Heart right ventricle (tissue), 16 donors: Measurements from ENCODE around the gene DUSP3. TPM values are rescaled to one million over a fixed set of nuclear protein-coding genes. Genes with fewer than 3 reads are reported as not detected.

Experiments used
- ATAC-seq, 8 donors: fragments of 200-7000 bp; cut with Tn5 transposase; one replicate each; pipeline ENCODE4 v1.9.1; 2020; ENCODE audit warnings: mild to moderate bottlenecking in 8 of 8, moderate library complexity in 8 of 8, moderate number of reproducible peaks in 1 of 8
- DNase-seq, 2 donors: peaks; one replicate each; pipeline ENCODE4 v3.0.0-alpha.2; 2020
- H3K27ac ChIP-seq, 10 donors: fragments of 200-600 bp; sonication (generic) in 2 of 10; one replicate each; pipeline versions ENCODE4 v1.5.0 to v1.8.0; 2020 to 2022; ENCODE audit warnings: mild to moderate bottlenecking in 3 of 10
- H3K27me3 ChIP-seq, 7 donors: fragments of 200-600 bp; one replicate each; pipeline ENCODE4 v1.8.0; 2021 to 2022; ENCODE audit warnings: mild to moderate bottlenecking in 2 of 7
- H3K36me3 ChIP-seq, 9 donors: fragments of 200-600 bp; sonication (generic) in 1 of 9; one replicate each; pipeline versions ENCODE4 v1.5.0 to v1.8.0; 2020 to 2022; ENCODE audit warnings: mild to moderate bottlenecking in 2 of 9
- H3K4me1 ChIP-seq, 9 donors: fragments of 200-600 bp; sonication (generic) in 1 of 9; one replicate each; pipeline versions ENCODE4 v1.5.0 to v1.8.0; 2020 to 2022; ENCODE audit warnings: mild to moderate bottlenecking in 4 of 9
- H3K4me3 ChIP-seq, 10 donors: fragments of 200-600 bp; sonication (generic) in 2 of 10; one replicate each; pipeline versions ENCODE4 v1.5.0 to v1.8.0; 2020 to 2022; ENCODE audit warnings: mild to moderate bottlenecking in 7 of 10, moderate library complexity in 2 of 10
- H3K9me3 ChIP-seq, 11 donors: fragments of 200-600 bp in 10 of 11; sonication (generic) in 2 of 11; one replicate each; pipeline versions ENCODE4 v1.5.0 to v1.8.0; 2013 to 2022; ENCODE audit warnings: mild to moderate bottlenecking in 2 of 11, control low read depth in 1 of 11, moderate library complexity in 1 of 11
- WGBS, 2 donors: extraction: QIAGEN DNeasy Blood & Tissue Kit; methylation state at CpG; one replicate each; pipeline ENCODE4 v1.1.7; 2013; ENCODE audit warnings: inconsistent platforms in 1 of 2; 5-methylcytosine and 5-hydroxymethylcytosine counted together
- intact Hi-C, 10 donors: fragments of 100-400 bp; cut with DNase I; formaldehyde crosslinking; loops; one replicate each; pipeline versions ENCODE4 v1.11.1 to v1.14.2; 2022
- polyA plus RNA-seq, 2 donors: library from polyadenylated mRNA; stranded (reverse); fragments of 200-250 nt; gene quantifications; one replicate each; pipeline ENCODE4 v1.2.3, GENCODE V29; 2013
- total RNA-seq, 10 donors: library from RNA; stranded (reverse); fragmentation: NEBNext Ultra II Directional in 3 of 10; extraction: Animal tissue kit (Norgen Biotek cat#: 25700) in 3 of 10; gene quantifications; one replicate each; pipeline versions ENCODE4 v1.2.1 to v1.2.4, GENCODE V29; 2021 to 2023
- TF ChIP-seq, protein P1 (sequence below), 9 donors: fragments of 200-600 bp; sonication (generic) in 2 of 9; IDR thresholded peaks; one replicate each; pipeline versions ENCODE4 v1.5.0 to v1.8.0; 2021 to 2022; ENCODE audit warnings: antibody characterized with exemption in 9 of 9, mild to moderate bottlenecking in 5 of 9, moderate library complexity in 1 of 9
- donor health status: Arrhythmogenic right ventricular cardiomyopathy.
- donor health status: ischemic (EF 13 %, LVEDD 7.1; RV severe dilation, severe dysfunction).
- donor health status: healthy with polysubstance abuse.
- donor health status: DM: no; HTN: yes; CAD: no.
- donor health status: DM: no; HTN: no; CAD: no.
- donor health status: ischemic (EF 25% LVEDD 6.9; RV normal size, moderate dysfunction).
- donor health status: ischemic (EF 25% LVEDD 5.7; RV mildly dilated, moderate dysfunction).
- donor health status: healthy.
- donor health status: DM: yes; HTN: yes; CAD: no.
- donor health status: Ischemic cardiomyopathy.
- donor health status: ischemic (EF 35%, LVEDD 5.7; RV mildly dilated, moderate dysfunction).
- donor health status: nonischemic (EF 11% LVEDD 7.7; RV severe dilation, severe dysfunction).
- donor health status: DM: yes; HTN: yes; CAD: no.
- donor health status: PGD.
- donor health status: ischemic (EF 29% LVEDD 5.4; RV normal size, mild dysfunction).
- donor health status: nonischemic (EF 23%, LVEDD 6.1; RV moderate dilation, normal function).

DUSP3 gene
- total and polyA plus RNA-seq, 12 donors = 119 to 371 (median 297) TPM

GRCh38 chr17:43817826-43818225 is 39.0 kb upstream of the DUSP3 start:
- H3K4me1 ChIP-seq = peaks cover 0 to 23% (median 5%) of the 10 kb centered on the region in 9 donors
- peaks cover 0 to 91% (median 27%) of the 10 kb centered on the region in 9 donors for H3K36me3 ChIP-seq
- H3K4me3 ChIP-seq = no peak overlapping the region
- TF ChIP-seq, protein P1, sequence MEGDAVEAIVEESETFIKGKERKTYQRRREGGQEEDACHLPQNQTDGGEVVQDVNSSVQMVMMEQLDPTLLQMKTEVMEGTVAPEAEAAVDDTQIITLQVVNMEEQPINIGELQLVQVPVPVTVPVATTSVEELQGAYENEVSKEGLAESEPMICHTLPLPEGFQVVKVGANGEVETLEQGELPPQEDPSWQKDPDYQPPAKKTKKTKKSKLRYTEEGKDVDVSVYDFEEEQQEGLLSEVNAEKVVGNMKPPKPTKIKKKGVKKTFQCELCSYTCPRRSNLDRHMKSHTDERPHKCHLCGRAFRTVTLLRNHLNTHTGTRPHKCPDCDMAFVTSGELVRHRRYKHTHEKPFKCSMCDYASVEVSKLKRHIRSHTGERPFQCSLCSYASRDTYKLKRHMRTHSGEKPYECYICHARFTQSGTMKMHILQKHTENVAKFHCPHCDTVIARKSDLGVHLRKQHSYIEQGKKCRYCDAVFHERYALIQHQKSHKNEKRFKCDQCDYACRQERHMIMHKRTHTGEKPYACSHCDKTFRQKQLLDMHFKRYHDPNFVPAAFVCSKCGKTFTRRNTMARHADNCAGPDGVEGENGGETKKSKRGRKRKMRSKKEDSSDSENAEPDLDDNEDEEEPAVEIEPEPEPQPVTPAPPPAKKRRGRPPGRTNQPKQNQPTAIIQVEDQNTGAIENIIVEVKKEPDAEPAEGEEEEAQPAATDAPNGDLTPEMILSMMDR (IDR thresholded peaks at IDR 0.05) = no peak
- H3K9me3 ChIP-seq = no peaks in the 10 kb centered on the region
- DNase-seq (no peak), ATAC-seq (no peak)
- 86 to 88% methylated on average over 9 of the region's 9 CpGs for WGBS, 2 donors
- intact Hi-C loops = no loop called here
- peak overlapping the region in 3 of 10 donors; percentile 20 to 45 (median 44) for H3K27ac ChIP-seq
- H3K27me3 ChIP-seq = no peaks in the 10 kb centered on the region

- H3K4me1 ChIP-seq = peaks cover 0 to 23% (median 4%) of the 10 kb centered on the region in 9 donors
- H3K9me3 ChIP-seq = no peaks in the 10 kb centered on the region
- TF ChIP-seq, protein P1 (IDR thresholded peaks at IDR 0.05) = no peak
- WGBS, 2 donors = 92 to 95% methylated on average over 24 of the region's 24 CpGs
- ATAC-seq (peak in 4 of 8 donors; percentile 2 to 15 (median 8)), DNase-seq (no peak)
- peak overlapping the region in 3 of 10 donors; percentile 5 to 45 (median 44) for H3K27ac ChIP-seq
- H3K36me3 ChIP-seq = peaks cover 0 to 94% (median 32%) of the 10 kb centered on the region in 9 donors
- H3K4me3 ChIP-seq = no peak overlapping the region
- intact Hi-C loops = no loop called here
- H3K27me3 ChIP-seq = no peaks in the 10 kb centered on the region
Measured at GRCh38 chr17:43816336-43817320, 37.9 kb upstream of the DUSP3 start.

- Histone ChIP-seq H3K27me3 (no peaks in the 10 kb centered on the region), H3K4me1 (peaks cover 0 to 23% (median 0%) of the 10 kb centered on the region in 9 donors), H3K4me3 (no peak overlapping the region), H3K36me3 (peaks cover 0 to 99% (median 36%) of the 10 kb centered on the region in 9 donors), H3K27ac (peak overlapping the region in 1 of 10 donors; percentile 30), H3K9me3 (no peaks in the 10 kb centered on the region)
- 30 to 33% methylated on average over 1 of the region's 1 CpG for WGBS, 2 donors
- intact Hi-C loops = no loop called here
- no peak for ATAC-seq
- DNase-seq = no peak
- TF ChIP-seq, protein P1 (IDR thresholded peaks at IDR 0.05) = no peak
Measured at GRCh38 chr17:43814714-43815113, 35.9 kb upstream of the DUSP3 start.

GRCh38 chr17:43814026-43814425 is 35.2 kb upstream of the DUSP3 start:
- intact Hi-C loops = no loop called here
- ATAC-seq = peak in 1 of 8 donors; percentile 3

More at GRCh38 chr17:43814026-43814425, 35.2 kb upstream of the DUSP3 start:
- H3K9me3 ChIP-seq = no peaks in the 10 kb centered on the region
- TF ChIP-seq, protein P1 (IDR thresholded peaks at IDR 0.05) = no peak
- DNase-seq = no peak
- no peaks in the 10 kb centered on the region for H3K27me3 ChIP-seq
- H3K27ac ChIP-seq = peak overlapping the region in 1 of 10 donors; percentile 49
- peaks cover 0 to 16% (median 0%) of the 10 kb centered on the region in 9 donors for H3K4me1 ChIP-seq
- H3K4me3 ChIP-seq = no peak overlapping the region
- WGBS, 2 donors = 87 to 88% methylated on average over 12 of the region's 12 CpGs
- peaks cover 0 to 99% (median 36%) of the 10 kb centered on the region in 9 donors for H3K36me3 ChIP-seq
